HG02678 (cell line): ENCODE data around the gene ICAM2.
"Not testable (repeated sequence)": the region's sequence is repeated elsewhere in the genome, so short reads cannot be mapped to it uniquely, and the experiment has no call there.

ENCODE experiments used
- ATAC-seq: cut with Tn5 transposase; IDR thresholded peaks from one replicate; pipeline ENCODE4 v1.9.1; 2021; ENCODE audit warnings: mild to moderate bottlenecking, moderate library complexity; ENCODE audit not compliant: unreplicated experiment

Gene ICAM2

GRCh38 chr17:63998050-63998720 is 22.2 kb downstream of the ICAM2 start, which contains the start of gene PRR29:
Gene PRR29, plus strand, starts transcription at chr17:63998351. Its CDS starts 14 bp downstream, at chr17:63998365.
- peak; percentile 64 for ATAC-seq

- ATAC-seq: no peak
Observed at GRCh38 chr17:63997341-63998048, 22.9 kb downstream of the ICAM2 start.

GRCh38 chr17:63996430-63997182 is 23.8 kb downstream of the ICAM2 start:
- ATAC-seq: no peak

GRCh38 chr17:63995626-63996025 is 24.8 kb downstream of the ICAM2 start:
- ATAC-seq: no peak

GRCh38 chr17:63993368-63993985 is 27.0 kb downstream of the ICAM2 start:
- no peak for ATAC-seq

- ATAC-seq: no peak
Observed at GRCh38 chr17:63991611-63992010, 28.8 kb downstream of the ICAM2 start.

GRCh38 chr17:63989622-63990345 is 30.6 kb downstream of the ICAM2 start:
- ATAC-seq: no peak

GRCh38 chr17:63988741-63989621 is 31.5 kb downstream of the ICAM2 start:
- no peak for ATAC-seq

- ATAC-seq: no peak
Observed at GRCh38 chr17:63988127-63988478, 32.3 kb downstream of the ICAM2 start.

GRCh38 chr17:63987221-63988126 is 33.0 kb downstream of the ICAM2 start:
- no peak for ATAC-seq

- no peak for ATAC-seq
Observed at GRCh38 chr17:63986821-63987220, 33.6 kb downstream of the ICAM2 start.

GRCh38 chr17:63985387-63986140 is 34.9 kb downstream of the ICAM2 start:
- ATAC-seq: no peak

GRCh38 chr17:63984651-63985386 is 35.6 kb downstream of the ICAM2 start:
- no peak for ATAC-seq

- no peak for ATAC-seq
Observed at GRCh38 chr17:63984236-63984635, 36.2 kb downstream of the ICAM2 start.

- no peak for ATAC-seq
Observed at GRCh38 chr17:63983320-63983719, 37.1 kb downstream of the ICAM2 start.

GRCh38 chr17:63982641-63983040 is 37.8 kb downstream of the ICAM2 start:
- ATAC-seq: not testable (repeated sequence)
